ENCODE measurements around the gene ZNF385B. TPM values are rescaled to one million over a fixed set of nuclear protein-coding genes. Genes with fewer than 3 reads are reported as not detected.

Gene ZNF385B
- total RNA-seq (under 1 TPM in 1 of 5 donors, not detected in 4; 0.12 TPM), total RNA-seq (0 to 0.09 (median 0) reads per million in 29 experiments)
- total RNA-seq (2013), result not detected

GRCh38 chr2:179861416-179862067 lies at the start of gene ZNF385B:
Gene ZNF385B (minus strand): TSS chr2:179861612.
- DNase-seq, result no peak
- ChIA-PET CTCF (no interaction called here), POLR2A (no interaction called here)
- H3K4me1 ChIP-seq (ENCODE audit: control insufficient read depth in 1 of 2, extremely low read depth in 1 of 2, insufficient read depth in 2 of 2, low read length in 2 of 2), result peaks cover 0 to 8% of the 10 kb centered on the region in 2 experiments
- peaks cover 0 to 15% (median 13%) of the 10 kb centered on the region in 3 donors for H3K4me1 Mint-ChIP-seq
- H3K27ac ChIP-seq (ENCODE audit: low read length), result no peak within 1 kb of the TSS
- H3K9me3 ChIP-seq, result no peaks in the 10 kb centered on the region
- H3K36me3 ChIP-seq (ENCODE audit: control insufficient read depth in 2 of 2, extremely low read depth in 1 of 2, insufficient read depth in 1 of 2, low read length in 1 of 2), result no peaks in the 10 kb centered on the region
- H3K27ac Mint-ChIP-seq, result no peak within 1 kb of the TSS
- ATAC-seq (replicated peaks in 1 of 4), result peak in 1 of 4 experiments; percentile 24
- H3K4me3 Mint-ChIP-seq, result peak within 1 kb of the TSS in 2 of 3 donors; percentile 7 to 45
- WGBS (ENCODE audit: insufficient coverage), result 5% methylated on average over 51 of the region's 55 CpGs
- no peaks in the 10 kb centered on the region for H3K36me3 Mint-ChIP-seq
- H3K27me3 Mint-ChIP-seq, result peaks cover 52 to 55% of the 10 kb centered on the region in 2 donors
- no peaks in the 10 kb centered on the region for H3K9me3 Mint-ChIP-seq
- H3K27me3 ChIP-seq (replicated peaks in 1 of 2; ENCODE audit: control insufficient read depth in 2 of 2, extremely low read depth in 1 of 2, insufficient read depth in 2 of 2, low read length in 1 of 2), result peaks cover 17 to 19% of the 10 kb centered on the region in 2 experiments
- no peak within 1 kb of the TSS for H3K4me3 ChIP-seq (ENCODE audit: control insufficient read depth in 1 of 2, extremely low read depth in 1 of 2, low read length in 1 of 2)

DNA sequence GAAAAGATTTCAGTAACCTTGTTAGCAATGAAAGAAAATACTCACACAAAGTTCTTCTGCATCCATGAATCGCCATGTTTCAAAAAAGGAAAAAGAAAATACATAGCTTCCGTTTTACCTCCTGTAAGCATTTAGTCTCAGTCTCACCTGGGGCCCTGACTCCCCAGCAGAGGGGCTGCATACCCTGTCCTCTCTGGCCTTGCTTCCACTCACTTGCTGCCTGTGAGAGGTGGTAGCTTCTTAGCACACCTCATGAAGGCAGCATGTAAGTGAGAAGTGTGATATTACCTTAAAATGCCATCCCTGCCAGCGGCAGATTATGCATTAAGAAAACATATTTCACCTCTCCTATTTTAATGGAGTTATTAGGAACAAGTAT lies 49.3 kb upstream of the ZNF385B start:
- H3K27ac Mint-ChIP-seq, result no peak overlapping the region
- Histone ChIP-seq H3K4me3 (ENCODE audit: control insufficient read depth in 1 of 2, extremely low read depth in 1 of 2, low read length in 1 of 2) (no peak overlapping the region), H3K9me3 (no peaks in the 10 kb centered on the region), H3K36me3 (ENCODE audit: control insufficient read depth in 2 of 2, extremely low read depth in 1 of 2, insufficient read depth in 1 of 2, low read length in 1 of 2) (no peaks in the 10 kb centered on the region), H3K27me3 (replicated peaks in 1 of 2; ENCODE audit: control insufficient read depth in 2 of 2, extremely low read depth in 1 of 2, insufficient read depth in 2 of 2, low read length in 1 of 2) (no peaks in the 10 kb centered on the region), H3K27ac (ENCODE audit: low read length) (no peak overlapping the region), H3K4me1 (ENCODE audit: control insufficient read depth in 1 of 2, extremely low read depth in 1 of 2, insufficient read depth in 2 of 2, low read length in 2 of 2) (no peaks in the 10 kb centered on the region)
- 100% methylated on average over 1 of the region's 3 CpGs for WGBS (ENCODE audit: insufficient coverage)
- H3K36me3 Mint-ChIP-seq, result no peaks in the 10 kb centered on the region
- POLR2A ChIA-PET, result no interaction called here
- DNase-seq (no peak), ATAC-seq (replicated peaks in 1 of 4) (no peak)
- CTCF ChIA-PET, result no interaction called here
- H3K4me1 Mint-ChIP-seq, result no peaks in the 10 kb centered on the region
- no peak overlapping the region for H3K4me3 Mint-ChIP-seq
- no peaks in the 10 kb centered on the region for H3K27me3 Mint-ChIP-seq
- no peaks in the 10 kb centered on the region for H3K9me3 Mint-ChIP-seq

- Mint-ChIP-seq H3K4me1 (no peaks in the 10 kb centered on the region), H3K4me3 (no peak overlapping the region), H3K27ac (no peak overlapping the region), H3K27me3 (no peaks in the 10 kb centered on the region), H3K9me3 (no peaks in the 10 kb centered on the region), H3K36me3 (no peaks in the 10 kb centered on the region)
- Histone ChIP-seq H3K27ac (ENCODE audit: low read length) (no peak overlapping the region), H3K9me3 (no peaks in the 10 kb centered on the region), H3K4me3 (ENCODE audit: control insufficient read depth in 1 of 2, extremely low read depth in 1 of 2, low read length in 1 of 2) (no peak overlapping the region), H3K27me3 (replicated peaks in 1 of 2; ENCODE audit: control insufficient read depth in 2 of 2, extremely low read depth in 1 of 2, insufficient read depth in 2 of 2, low read length in 1 of 2) (no peaks in the 10 kb centered on the region), H3K4me1 (ENCODE audit: control insufficient read depth in 1 of 2, extremely low read depth in 1 of 2, insufficient read depth in 2 of 2, low read length in 2 of 2) (no peaks in the 10 kb centered on the region), H3K36me3 (ENCODE audit: control insufficient read depth in 2 of 2, extremely low read depth in 1 of 2, insufficient read depth in 1 of 2, low read length in 1 of 2) (no peaks in the 10 kb centered on the region)
- ChIA-PET POLR2A (no interaction called here), CTCF (no interaction called here)
- 44% methylated on average over 1 of the region's 6 CpGs for WGBS (ENCODE audit: insufficient coverage)
- DNase-seq (no peak), ATAC-seq (replicated peaks in 1 of 4) (no peak)
These were observed 48.7 kb upstream of the ZNF385B start for GRCh38 chr2:179909845-179910734.

DNA sequence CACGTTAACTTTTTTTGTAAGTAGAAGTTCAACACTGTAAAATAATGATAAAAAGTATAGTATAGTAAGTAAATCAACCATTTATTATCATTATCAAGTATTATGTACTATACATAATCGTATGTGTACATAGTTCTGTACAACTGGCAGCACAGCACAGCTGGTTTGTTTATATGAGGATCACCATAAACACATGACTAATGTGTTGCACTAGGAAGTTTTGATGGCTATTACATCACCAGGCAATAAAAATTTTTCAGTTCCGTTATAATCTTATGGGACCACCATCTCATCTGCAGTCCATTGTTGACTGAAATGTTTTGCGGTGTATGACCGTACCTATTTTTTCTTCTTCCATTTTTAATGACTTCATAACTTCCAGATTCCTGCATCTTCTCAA lies 39.2 kb upstream of the ZNF385B start:
- POLR2A ChIA-PET, result no interaction called here
- no peaks in the 10 kb centered on the region for H3K36me3 Mint-ChIP-seq
- CTCF ChIA-PET, result no interaction called here
- WGBS (ENCODE audit: insufficient coverage), result no CpG with 5 or more reads among the region's 5 CpGs
- H3K9me3 Mint-ChIP-seq, result peaks cover 0 to 14% (median 0%) of the 10 kb centered on the region in 3 donors
- no peaks in the 10 kb centered on the region for H3K9me3 ChIP-seq
- H3K4me1 Mint-ChIP-seq, result no peaks in the 10 kb centered on the region
- H3K27ac Mint-ChIP-seq, result no peak overlapping the region
- no peaks in the 10 kb centered on the region for H3K27me3 ChIP-seq (replicated peaks in 1 of 2; ENCODE audit: control insufficient read depth in 2 of 2, extremely low read depth in 1 of 2, insufficient read depth in 2 of 2, low read length in 1 of 2)
- H3K4me1 ChIP-seq (ENCODE audit: control insufficient read depth in 1 of 2, extremely low read depth in 1 of 2, insufficient read depth in 2 of 2, low read length in 2 of 2), result no peaks in the 10 kb centered on the region
- no peaks in the 10 kb centered on the region for H3K36me3 ChIP-seq (ENCODE audit: control insufficient read depth in 2 of 2, extremely low read depth in 1 of 2, insufficient read depth in 1 of 2, low read length in 1 of 2)
- ATAC-seq (replicated peaks in 1 of 4) (no peak), DNase-seq (no peak)
- H3K27me3 Mint-ChIP-seq, result no peaks in the 10 kb centered on the region
- H3K4me3 Mint-ChIP-seq, result no peak overlapping the region
- no peak overlapping the region for H3K4me3 ChIP-seq (ENCODE audit: control insufficient read depth in 1 of 2, extremely low read depth in 1 of 2, low read length in 1 of 2)
- H3K27ac ChIP-seq (ENCODE audit: low read length), result no peak overlapping the region

DNA sequence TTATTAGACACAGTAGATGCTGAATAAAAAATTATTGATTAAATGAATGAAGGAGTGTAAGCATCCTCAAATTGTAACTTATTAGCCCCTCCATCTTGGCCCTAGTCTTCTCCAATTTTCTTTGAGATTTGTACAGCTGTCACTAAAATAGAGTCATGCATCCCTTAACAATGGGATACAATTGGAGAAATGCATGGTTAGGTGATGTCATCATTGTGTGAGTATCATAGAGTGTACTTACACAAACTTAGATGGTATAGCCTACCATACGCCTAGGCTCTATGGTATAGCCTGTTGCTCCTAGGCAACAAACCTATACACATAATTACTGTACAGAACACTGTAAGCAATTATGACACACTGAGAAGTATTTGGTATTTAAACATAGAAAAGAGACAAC lies 38.3 kb upstream of the ZNF385B start:
- no peaks in the 10 kb centered on the region for H3K9me3 ChIP-seq
- H3K27ac Mint-ChIP-seq, result no peak overlapping the region
- no peaks in the 10 kb centered on the region for H3K4me1 Mint-ChIP-seq
- no peak overlapping the region for H3K4me3 Mint-ChIP-seq
- no peaks in the 10 kb centered on the region for H3K27me3 ChIP-seq (replicated peaks in 1 of 2; ENCODE audit: control insufficient read depth in 2 of 2, extremely low read depth in 1 of 2, insufficient read depth in 2 of 2, low read length in 1 of 2)
- H3K27me3 Mint-ChIP-seq, result no peaks in the 10 kb centered on the region
- H3K9me3 Mint-ChIP-seq, result peaks cover 0 to 14% (median 0%) of the 10 kb centered on the region in 3 donors
- CTCF ChIA-PET, result no interaction called here
- no peaks in the 10 kb centered on the region for H3K4me1 ChIP-seq (ENCODE audit: control insufficient read depth in 1 of 2, extremely low read depth in 1 of 2, insufficient read depth in 2 of 2, low read length in 2 of 2)
- DNase-seq, result no peak
- POLR2A ChIA-PET, result no interaction called here
- H3K4me3 ChIP-seq (ENCODE audit: control insufficient read depth in 1 of 2, extremely low read depth in 1 of 2, low read length in 1 of 2), result no peak overlapping the region
- no CpG with 5 or more reads among the region's 1 CpG for WGBS (ENCODE audit: insufficient coverage)
- ATAC-seq (replicated peaks in 1 of 4), result no peak
- no peaks in the 10 kb centered on the region for H3K36me3 ChIP-seq (ENCODE audit: control insufficient read depth in 2 of 2, extremely low read depth in 1 of 2, insufficient read depth in 1 of 2, low read length in 1 of 2)
- H3K36me3 Mint-ChIP-seq, result no peaks in the 10 kb centered on the region
- no peak overlapping the region for H3K27ac ChIP-seq (ENCODE audit: low read length)

DNA sequence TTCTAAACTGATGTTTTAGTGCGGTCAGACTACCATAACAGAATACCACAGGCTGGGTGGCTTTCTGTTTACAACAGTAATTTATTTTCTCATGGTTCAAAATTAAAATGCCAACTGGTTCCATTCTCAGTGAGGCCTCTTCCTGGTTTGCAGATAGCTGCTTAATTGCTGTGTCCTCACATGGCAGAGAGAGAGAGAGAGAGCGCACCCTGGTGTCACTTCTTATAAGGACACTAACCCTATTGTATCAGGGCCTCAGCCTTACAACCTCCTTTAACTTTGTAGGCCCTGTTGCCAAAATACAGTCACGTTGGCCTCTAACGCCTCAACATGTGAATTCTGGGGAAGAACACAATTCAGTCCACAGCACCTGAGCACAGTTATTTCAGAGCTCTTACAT lies 37.5 kb upstream of the ZNF385B start:
- POLR2A ChIA-PET, result no interaction called here
- no peaks in the 10 kb centered on the region for H3K9me3 ChIP-seq

More for the DNA sequence above, 37.5 kb upstream of the ZNF385B start:
- Mint-ChIP-seq H3K4me3 (no peak overlapping the region), H3K4me1 (no peaks in the 10 kb centered on the region), H3K27me3 (peaks cover 0 to under 1% of the 10 kb centered on the region in 2 donors), H3K27ac (no peak overlapping the region), H3K36me3 (no peaks in the 10 kb centered on the region), H3K9me3 (peaks cover 0 to 10% (median 0%) of the 10 kb centered on the region in 3 donors)
- DNase-seq (no peak), ATAC-seq (replicated peaks in 1 of 4) (no peak)
- CTCF ChIA-PET, result no interaction called here
- H3K36me3 ChIP-seq (ENCODE audit: control insufficient read depth in 2 of 2, extremely low read depth in 1 of 2, insufficient read depth in 1 of 2, low read length in 1 of 2), result no peaks in the 10 kb centered on the region
- WGBS (ENCODE audit: insufficient coverage), result 72% methylated on average over 2 of the region's 4 CpGs
- H3K27me3 ChIP-seq (replicated peaks in 1 of 2; ENCODE audit: control insufficient read depth in 2 of 2, extremely low read depth in 1 of 2, insufficient read depth in 2 of 2, low read length in 1 of 2), result no peaks in the 10 kb centered on the region
- H3K27ac ChIP-seq (ENCODE audit: low read length), result no peak overlapping the region
- H3K4me3 ChIP-seq (ENCODE audit: control insufficient read depth in 1 of 2, extremely low read depth in 1 of 2, low read length in 1 of 2), result no peak overlapping the region
- H3K4me1 ChIP-seq (ENCODE audit: control insufficient read depth in 1 of 2, extremely low read depth in 1 of 2, insufficient read depth in 2 of 2, low read length in 2 of 2), result no peaks in the 10 kb centered on the region

Data from T-cell (primary cell).